GM19468 (cell line): Measurements from ENCODE around the gene EIF3K.
A peak's percentile ranks its signal among the peaks of the same experiment; 100 is the strongest.
"Not testable (repeated sequence)": the region's sequence is repeated elsewhere in the genome, so short reads cannot be mapped to it uniquely, and the experiment has no call there.

Experiments
- ATAC-seq: cut with Tn5 transposase; IDR thresholded peaks from one replicate; pipeline ENCODE4 v1.9.1; 2021; ENCODE audit warnings: mild to moderate bottlenecking, moderate library complexity, moderate number of reproducible peaks; ENCODE audit not compliant: unreplicated experiment; ENCODE audit errors: extremely low read depth

The EIF3K gene

DNA sequence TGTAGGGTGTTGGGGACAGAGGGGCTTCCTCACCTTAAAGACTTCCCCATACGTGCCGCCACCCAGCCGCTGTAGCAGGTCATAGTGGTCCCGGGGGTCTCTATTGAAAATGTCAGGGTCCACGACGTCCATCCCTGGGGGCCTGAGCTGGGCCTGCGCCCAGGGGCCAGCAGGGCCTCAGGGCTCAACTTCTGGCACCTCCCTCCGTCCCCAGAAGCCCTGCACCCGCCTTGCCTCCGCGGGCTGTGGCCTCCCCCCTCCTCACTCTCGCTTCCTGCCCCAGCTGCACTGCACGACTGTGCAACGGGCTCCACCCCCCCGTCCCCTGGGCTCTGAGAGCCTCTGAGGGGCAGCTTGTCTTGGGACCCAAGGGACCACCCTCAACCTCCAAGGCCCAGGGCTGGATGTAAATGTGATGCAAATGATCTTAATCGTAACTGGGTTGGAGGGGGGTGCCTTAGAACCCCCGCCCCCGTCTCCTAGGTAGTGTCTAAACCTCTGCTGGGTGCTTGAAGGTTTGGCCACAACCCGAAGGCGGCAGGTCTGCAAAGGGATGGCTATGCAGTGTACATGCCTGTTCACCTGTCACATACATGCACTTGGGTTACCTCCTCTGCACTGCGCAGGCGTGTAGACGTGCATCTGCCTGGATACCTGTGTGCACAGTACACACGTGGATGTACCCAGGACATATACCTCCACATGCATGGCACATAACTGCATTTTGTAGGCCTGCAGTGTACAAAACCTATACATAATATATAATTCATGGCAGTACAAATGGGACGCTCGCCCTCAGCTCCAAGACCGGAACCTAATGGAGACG is 1.0 kb upstream of the EIF3K start, which contains the start of gene MAP4K1:
Gene MAP4K1 (minus strand): TSS at position 190 of the 826 bp plus-strand sequence. CDS start 58 bp downstream, at position 132.
- peak; percentile 34 for ATAC-seq

DNA sequence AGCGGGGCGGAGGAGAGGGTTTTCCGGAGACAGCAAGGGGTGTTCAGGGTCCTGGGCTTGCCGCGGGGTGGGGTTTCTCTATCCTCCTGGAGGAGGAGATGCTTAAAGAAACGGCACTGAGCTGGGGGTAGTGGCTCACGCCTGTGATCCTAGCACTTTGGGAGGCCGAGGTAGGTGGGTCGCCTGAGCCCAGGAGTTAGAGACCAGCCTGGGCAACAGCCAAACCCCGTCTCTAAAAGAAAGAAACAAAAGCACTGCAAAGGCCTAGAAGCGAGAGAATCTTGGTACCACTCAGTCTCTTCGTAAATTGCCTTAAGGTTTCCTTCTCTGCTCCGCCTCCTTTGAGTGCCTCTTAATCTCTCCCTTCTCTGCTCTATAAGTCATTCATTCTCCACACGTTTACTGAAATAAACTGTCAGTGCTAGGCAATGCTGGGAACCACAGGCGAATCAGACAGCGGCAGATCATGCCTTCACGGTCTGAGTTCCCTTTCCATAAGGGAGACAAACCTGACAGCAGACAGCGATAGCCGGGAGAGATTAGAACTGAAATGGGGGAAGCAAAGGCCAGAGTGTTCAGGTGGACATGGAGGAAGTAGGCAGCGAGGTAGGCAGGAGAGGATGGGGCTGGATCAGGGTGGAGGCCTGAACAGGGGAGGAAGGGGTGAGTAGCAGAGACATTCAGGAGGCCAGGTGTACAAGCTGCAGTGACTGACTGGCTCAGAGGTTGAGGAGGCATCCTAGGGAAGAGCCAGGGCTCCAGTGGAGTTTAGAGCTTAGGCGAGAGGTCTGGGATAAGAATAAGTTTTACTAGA is 580 bp downstream of the EIF3K start:
- ATAC-seq, result no peak

DNA sequence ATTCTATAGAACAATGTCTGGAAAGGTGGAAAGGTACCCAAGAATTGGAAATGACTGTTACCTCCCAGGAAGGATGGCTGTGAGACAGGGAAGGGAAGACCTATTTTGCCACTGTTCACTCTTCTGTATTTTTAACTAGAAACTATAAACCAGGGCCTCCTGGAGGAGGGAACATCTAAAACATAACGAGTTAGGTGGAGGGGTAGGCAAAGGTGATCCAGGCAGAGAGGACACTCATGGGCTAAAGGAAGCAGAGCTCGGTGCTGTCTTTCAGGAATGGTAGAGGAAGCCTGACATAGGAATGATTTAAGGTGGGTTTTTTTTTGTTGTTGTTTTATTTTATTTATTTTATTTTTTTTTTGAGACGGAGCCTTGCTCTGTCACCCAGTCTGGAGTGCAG is 5.8 kb downstream of the EIF3K start:
- ATAC-seq, result no peak

DNA sequence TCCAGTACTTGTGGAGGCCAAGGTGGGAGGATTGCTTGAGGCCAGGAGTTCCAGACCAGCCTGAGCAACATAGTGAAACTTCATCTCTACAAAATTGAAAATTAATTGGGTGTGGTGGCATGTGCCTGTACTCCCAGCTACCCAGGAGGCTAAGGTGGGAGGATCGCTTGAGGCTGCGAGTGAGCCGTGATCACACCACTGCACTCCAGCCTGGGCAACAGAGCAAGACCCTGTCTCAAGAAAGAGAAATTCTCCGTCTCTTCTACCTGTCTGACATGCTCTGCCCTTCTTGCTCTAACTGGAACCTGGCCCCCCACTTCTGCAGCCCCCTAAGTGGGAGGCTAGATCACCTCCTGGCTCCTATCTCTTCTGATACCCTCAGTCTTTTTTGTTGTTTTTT is 7.4 kb downstream of the EIF3K start:
- ATAC-seq, result no peak

DNA sequence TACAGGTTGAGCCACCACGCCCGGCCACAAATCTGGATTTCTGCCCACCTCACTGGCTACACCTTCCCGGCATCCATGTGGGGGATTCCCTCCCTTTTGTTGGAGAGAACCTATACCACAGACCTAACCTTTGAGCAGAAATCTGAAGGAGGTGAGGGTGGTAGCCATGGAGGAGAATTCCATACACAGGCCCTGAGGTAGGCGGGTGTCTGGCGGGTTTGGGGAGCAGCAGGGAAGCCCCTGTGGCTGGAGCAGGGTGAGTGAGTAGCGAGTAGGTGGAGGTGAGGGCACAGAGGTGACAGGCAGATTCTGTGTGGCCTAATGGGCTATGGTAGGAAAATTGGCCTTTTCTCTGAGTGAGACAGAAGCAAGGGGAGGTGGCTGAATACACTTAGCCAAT is 10.6 kb downstream of the EIF3K start:
- no peak for ATAC-seq

DNA sequence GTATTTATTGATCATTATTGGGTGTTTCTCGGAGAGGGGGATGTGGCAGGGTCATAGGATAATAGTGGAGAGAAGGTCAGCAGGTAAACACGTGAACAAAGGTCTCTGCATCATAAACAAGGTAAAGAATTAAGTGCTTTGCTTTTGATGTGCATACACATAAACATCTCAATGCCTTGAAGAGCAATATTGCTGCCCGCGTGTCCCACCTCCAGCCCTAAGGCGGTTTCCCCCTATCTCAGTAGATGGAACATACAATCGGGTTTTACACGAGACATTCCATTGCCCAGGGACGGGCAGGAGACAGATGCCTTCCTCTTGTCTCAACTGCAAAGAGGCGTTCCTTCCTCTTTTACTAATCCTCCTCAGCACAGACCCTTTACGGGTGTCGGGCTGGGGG is 12.3 kb downstream of the EIF3K start:
- ATAC-seq, result not testable (repeated sequence)

DNA sequence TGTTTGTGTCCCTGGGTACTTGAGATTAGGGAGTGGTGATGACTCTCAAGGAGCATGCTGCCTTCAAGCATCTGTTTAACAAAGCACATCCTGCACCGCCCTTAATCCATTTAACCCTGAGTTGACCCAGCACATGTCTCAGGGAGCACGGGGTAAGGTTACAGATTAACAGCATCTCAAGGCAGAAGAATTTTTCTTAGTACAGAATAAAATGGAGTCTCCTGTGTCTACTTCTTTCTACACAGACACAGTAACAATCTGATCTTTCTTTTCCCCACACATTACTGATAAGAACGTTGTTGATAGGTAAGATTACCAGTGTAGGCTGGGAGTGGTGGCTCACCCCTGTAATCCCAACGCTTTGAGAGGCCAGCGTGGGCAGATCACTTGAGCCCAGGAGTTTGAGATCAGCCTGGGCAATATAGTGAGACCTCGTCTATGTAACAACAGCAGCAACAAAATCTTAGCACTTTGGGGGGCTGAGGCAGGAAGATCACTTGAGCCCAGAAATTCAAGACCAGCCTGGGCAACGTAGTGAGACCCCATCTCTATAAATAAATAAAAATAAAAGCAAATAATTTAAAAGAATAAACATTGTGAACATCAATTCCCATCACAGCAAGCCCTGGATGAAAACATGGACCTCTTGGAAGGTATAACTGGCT is 13.0 kb downstream of the EIF3K start:
- ATAC-seq, result not testable (repeated sequence)

DNA sequence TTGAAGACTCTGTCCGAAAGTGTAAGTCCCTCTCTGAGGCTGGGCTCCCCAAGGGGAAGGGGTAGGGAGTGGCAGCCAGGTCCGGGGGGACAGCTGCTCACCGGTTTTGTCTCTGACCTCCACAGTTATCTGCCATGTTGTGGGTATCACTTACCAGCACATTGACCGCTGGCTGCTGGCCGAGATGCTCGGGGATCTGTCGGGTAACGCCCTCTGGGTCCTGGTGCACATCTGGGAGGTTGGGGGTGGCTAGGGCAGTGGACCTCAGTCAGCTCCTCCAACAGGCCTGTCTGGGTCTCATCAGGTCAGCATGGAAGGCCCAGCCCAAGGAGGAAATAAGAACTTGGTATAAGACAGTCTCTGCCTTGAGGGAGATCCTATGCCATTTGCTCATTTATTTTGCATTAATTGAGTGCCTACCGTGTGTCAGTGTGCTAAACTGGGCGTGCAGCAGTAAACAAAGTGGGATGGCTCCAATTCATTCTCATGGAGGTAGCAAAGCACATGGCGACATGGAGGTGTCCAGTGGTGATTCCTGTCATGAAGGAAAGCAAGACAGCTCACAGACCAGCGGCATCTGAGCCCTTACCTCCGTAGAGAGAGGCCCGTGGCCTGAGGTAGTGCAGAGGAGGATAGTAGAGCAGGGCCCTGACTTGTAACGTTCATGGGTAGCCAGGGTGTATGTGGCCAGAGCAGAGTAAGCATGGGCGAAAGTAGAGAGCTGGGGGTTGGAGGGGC is 13.7 kb downstream of the EIF3K start:
- ATAC-seq, result no peak

DNA sequence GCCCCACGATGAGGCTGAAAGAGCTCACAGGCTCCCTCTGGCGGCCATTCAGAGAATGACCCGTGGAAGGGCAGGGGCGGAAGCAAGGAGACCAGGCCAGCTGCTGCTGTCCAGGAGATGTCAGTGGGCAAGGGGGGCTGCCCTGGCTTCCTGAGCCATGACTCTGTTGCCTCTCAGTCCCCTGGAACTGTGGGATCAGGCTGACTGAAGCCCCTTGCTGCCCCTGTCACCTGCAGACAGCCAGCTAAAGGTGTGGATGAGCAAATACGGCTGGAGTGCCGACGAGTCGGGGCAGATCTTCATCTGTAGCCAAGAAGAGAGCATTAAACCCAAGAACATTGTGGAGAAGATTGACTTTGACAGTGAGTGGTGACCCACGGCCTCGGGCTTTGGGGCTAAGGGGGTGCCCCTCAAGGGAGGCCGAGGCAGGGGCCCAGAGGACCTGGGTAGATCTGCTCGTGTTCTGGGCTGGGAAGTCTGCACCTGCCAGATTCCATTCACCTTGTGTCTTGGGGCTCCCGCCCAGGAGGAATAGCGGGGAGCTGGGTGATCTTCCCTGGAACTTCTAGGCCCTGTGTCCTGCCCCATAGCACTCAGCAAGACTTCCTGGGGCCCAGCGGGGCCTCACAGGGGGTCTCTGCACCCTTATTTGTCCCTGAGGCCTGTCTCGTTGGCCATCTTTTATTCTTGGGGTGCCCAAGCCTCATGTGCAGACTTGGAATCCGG is 15.9 kb downstream of the EIF3K start:
- ATAC-seq, result no peak

DNA sequence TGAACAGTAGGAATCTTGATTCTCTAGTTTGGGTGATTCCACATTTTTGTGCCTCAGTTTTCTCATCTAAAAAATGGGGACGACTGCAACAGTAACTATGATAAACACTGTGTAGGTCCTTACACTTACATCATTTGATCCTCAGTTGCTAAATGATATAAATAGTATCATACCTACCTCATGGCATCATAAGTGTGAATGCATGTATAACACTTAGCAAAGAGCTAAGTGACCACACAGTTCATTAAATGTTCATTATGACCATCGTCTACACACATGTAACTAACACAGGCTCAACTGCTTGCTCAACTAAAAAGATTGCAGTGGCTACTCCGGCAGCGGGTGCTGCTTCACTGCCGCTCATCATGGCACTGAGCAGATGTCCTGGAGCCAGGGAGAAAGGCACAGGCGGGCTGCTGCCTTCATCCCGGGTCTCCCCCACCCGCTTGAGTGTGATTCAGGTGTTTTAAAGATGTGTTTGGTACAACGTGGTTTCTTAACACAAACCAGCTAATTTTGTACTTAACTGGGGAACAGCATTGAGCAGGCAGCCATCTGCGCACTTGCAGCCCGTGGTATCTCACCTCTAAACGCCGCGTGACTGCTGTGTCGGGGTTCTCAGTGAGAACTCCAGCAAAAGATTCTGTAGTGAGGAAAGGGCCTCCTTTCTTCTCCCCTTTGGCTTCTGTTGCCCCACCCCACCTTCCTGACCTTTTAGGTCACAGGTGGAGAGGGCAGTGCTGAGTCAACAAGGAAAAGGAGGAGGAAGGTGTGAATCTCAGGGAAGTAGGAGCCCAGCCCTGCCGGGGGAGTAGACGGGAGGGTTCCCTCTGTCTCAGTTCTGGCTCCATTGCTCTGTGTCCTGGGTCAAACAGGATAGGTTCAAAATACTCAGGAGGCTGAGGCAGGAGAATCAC is 16.8 kb downstream of the EIF3K start:
- ATAC-seq, result no peak

DNA sequence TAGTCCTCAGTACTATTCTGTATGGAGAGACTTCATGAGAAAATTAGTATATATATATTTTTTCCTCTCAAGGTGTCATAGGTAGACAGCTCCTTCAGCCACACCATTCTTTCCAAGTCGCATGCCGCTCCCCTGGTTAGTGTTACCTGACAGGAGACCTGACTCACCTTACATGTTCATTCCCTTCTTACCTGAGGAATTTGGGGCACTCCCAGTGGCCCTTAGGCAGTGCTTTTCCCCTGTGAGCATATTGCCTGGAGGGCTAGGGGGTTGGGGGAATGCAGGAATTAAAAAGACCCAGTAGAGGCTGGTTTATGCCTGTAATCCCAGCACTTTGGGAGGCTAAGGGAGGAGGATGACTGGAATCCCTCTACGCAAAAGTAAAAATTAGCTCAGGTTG is 19.5 kb downstream of the EIF3K start:
- no peak for ATAC-seq

DNA sequence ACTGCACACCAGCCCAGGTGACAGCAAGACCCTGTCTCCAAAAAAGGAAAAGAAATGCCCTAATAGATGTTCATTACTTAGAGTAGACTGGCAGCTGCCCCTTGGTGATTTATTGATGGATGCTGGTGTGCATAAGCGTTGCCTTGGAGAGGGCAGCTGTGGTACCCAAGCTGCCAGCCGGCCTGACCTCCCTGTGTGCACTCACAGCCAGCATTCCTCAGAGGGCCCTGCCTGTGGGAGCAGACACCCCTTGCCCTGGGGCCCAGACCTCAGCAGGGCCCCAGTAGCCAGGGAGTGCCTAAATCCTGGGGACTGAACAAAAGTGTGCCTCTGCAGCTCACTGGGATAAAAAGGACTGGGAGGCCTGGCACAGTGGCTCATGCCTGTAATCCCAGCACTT is 20.7 kb downstream of the EIF3K start:
- ATAC-seq, result no peak

DNA sequence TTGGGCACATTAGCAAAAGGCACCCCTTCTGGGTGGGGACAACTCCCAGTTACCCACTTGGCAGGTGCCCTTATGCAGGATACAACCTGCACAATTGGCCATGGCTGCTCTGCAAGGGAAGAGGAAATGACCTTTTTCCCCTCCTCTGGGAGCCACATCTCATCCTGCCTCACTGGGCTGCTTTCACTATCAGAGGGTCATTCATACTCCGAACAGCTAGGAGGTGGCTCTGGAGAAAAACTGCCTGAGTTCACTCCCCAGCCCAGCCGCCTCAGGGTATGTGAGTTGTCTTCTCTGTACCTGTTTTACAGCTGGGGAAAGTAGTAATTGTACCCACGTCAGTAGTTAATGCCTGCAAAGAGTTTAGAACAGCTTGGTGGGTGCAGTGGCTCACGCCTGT is 21.4 kb downstream of the EIF3K start:
- no peak for ATAC-seq

DNA sequence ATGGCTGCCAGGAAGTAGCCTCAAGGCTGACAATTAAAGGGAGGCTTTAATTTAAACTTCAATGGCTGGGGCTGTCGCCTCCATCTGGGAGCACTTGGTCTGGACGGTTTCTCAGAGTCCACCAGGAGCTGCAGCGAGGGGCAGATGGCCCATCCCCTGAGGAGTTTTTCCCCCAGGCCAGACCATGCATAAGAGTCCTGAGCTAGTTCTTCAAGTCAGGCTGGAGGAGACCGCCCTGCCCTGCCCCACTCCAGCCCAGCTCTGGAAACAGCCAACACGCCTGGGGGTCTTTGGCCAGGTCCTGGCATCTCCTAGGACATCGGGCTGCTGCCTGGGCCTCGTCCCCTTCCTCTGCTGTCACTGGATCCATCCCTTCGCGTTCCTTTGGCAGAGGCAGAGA is 23.2 kb downstream of the EIF3K start:
- no peak for ATAC-seq

DNA sequence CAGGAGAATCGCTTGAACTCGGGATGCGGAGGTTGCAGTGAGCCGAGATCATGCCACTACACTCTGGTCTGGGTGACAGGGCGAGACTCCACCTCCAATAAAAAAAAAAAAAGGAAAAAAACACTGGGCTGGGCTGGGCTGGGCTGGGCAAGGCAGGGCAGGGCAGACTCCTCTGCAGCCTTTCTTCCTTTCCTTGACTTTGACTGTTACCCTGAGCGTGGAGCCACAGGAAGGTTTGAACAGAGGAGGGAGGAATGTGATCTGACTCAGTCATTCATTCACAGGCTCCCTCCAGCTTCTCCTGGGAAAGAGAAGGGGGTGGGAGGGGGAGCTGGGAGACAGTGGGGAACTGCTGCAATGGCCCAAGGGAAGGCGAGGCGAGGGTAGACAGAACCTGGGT is 25.7 kb downstream of the EIF3K start:
- ATAC-seq, result no peak

DNA sequence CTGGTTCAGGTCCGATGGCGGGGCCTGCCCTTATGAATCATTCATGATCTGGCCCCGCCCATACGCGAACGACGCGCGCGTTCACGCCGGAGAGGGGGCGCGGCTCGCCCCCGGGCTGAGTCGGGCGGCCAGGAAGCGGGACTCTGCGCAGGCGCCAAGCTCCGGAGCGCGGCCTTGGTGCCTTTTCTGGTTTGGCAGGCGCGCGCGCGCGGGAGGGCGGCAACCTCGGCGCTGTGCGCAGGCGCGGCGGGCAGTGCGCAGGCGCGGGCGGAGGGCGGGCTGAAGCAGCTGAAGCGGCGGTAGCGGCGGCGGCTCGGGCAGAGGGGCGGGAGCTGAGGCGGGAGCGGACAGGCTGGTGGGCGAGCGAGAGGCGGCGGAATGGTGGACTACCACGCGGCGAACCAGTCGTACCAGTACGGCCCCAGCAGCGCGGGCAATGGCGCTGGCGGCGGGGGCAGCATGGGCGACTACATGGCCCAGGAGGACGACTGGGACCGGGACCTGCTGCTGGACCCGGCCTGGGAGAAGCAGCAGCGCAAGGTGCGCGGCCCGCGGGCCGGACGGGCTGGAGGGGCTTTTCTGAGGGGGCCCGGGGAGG is 28.5 kb downstream of the EIF3K start, which contains the start of gene ACTN4:
Gene ACTN4 (plus strand): TSS at position 282 of the 598 bp plus-strand sequence. CDS start 97 bp downstream, at position 379.
- peak; percentile 64 for ATAC-seq

DNA sequence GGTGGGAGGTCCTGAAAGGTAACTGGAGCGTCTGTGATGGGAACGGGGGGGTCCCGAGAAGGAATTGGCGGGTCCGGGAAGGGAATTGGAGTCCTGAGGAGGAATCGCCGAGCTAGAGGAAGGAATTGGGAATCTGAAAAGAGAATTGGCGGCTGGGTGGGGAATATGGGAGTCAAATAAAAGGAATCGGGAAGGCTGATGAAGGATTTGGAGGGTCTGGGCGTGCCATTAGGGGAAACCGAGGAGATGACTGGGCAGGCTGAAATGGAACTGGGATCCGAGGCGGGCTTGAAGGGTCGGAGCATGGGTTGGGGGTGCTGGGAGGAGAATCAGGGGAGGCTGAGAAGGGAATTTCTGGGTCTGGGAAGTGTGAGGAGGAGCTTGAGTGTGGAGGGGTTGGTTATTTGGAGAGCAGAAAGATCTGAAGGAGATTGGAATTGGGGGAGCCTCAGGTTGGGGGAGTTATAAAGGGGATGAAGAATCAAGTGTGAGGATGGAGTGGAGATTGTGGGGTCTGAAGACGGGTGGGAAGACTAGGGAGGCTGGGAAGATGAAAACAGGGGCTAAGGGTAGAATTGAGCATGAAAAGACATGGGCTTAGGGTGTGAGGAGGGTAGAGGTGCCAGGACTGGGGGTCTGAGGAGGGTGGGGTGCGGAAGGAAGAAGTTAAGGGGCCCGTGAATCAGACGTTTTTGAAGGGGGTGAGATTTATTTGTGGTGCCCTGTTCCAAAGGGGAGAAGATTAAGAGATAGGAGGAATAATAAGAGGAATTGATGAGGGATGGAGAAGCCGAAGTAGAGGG is 29.2 kb downstream of the EIF3K start:
- ATAC-seq, result no peak
